Stimulated activated CD4-positive, alpha-beta T cell treated with anti-CD3 and anti-CD28 coated beads, Interleukin-4, amount 100 ng/mL, for 1 hour (primary cell): ENCODE data around the gene RNASE9.
"Not testable (repeated sequence)": the region's sequence is repeated elsewhere in the genome, so short reads cannot be mapped to it uniquely, and the experiment has no call there.

Source experiments
- DNase-seq: peaks from one replicate; pipeline ENCODE4 v3.0.0-alpha.2; 2020

The RNASE9 gene

DNA sequence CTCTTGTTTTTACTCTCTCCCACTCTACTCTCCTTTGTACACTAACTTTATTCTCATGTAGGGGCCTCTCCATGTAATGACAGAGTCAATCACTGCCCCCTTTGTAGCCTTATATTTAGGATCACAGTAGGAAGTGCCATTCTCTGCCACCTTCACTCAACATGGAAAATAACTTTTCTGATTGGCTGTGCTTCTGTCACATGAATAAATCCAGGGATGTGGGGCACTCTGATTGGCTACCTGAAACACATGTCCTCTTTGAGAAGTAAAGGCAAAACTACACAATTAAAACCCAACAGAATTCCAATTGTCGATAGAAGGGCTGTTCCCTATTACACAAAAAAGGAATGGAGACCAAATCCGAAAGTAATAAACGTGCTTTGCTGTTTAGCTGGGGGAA, at the start of gene RNASE9:
TSS of gene RNASE9 (minus strand) at position 87 of the 400 bp plus-strand sequence.
- no peak for DNase-seq

DNA sequence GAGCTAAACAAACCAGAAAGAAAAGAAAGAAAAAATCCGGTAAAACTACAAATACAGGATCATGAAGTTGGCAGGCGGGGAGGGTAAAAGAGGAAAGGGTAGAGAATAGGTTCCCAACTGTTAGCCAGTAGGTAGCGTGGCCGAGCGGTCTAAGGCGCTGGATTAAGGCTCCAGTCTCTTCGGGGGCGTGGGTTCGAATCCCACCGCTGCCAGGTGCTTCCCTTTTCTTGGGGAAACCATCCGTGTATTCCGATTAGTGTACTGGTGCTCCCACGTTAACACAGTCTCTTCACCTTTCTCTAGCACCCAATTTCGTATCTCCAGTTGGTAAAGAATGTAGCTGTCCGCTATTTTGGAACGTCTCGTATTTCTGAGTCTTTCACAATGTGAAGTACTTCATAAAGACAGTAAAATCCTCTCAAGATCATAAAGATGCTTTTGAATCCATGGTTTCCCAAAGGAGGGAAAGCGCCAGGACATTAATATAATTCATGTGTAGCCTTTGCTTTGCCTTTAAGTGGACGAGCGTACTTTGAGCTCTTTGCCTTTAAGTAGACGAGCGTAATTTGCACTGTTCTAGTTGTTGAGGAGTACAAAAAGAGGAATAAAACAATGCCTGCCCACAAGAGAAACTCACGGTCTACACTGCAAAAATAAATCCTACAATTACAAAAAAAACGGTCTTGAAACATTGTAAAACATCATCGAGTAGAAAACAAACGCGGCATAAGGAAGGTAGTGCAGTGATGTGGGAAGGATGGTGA, 49.3 kb upstream of the RNASE9 start:
- peak; percentile 72 for DNase-seq

DNA sequence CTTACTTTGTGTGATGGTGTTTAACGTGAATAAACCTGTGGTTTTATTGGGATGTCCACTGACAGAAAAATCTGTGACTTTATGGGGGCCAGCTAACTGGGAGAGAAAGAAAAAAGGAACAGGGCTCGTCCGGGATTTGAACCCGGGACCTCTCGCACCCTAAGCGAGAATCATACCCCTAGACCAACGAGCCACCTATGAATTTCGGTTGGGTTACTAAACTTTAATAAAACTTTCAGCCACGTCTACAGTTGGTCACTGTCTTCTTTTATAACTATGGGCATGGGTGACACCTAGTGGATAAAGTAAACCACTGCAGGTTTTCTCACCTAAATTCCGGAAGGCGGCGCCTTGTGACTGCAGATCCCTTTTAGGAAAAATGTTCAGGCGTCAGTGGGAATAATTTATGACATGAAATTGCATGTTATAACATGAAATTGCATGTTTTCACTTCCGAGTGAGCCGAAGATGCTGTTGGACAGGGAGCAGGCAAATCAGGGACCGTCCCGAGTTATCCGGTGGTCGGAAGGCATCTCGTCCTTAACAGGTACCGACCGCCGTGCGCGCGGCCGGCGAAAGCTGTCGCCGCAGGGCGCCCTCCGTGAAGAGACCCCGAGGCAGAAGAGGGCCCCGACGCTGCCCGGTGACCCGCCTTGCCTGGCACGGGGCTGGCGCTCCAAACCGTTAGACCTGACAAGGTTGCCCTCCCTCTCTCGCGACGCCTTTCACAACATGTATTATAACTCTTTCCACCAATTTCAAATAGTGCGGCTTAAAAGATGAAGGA, 48.6 kb upstream of the RNASE9 start:
- peak; percentile 39 for DNase-seq

DNA sequence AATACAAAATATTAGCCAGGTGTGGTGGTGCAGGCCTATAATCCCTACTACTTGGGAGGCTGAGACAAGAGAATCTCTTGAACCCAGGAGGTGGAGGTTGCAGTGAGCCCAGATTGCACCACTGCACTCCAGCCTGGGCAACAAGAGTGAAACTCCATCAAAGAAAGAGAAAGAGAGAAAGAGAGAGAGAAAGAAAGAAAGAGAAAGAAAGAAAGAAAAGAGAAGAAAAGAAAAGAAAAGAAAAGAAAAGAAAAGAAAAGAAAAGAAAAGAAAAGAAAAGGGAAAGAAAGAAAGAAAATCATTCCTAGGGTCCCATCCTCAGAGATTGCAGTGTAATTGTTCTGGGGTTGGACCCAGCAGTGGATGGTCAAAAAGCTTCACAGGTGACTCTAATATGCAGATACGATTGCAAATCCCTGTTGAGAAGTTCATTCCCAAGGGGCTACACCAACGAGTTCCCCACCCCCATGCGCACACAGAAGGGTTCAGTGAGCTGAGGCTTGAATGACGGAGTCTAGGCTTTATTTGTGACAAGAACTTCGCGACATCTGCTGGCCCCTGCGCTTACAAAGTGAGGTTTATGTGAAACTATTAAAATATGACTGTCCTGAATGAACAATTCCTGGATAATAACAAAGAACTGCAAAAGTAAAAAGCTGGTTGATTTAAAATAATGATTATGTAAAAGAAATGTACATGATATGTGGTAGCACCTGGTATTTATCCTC, 47.7 kb upstream of the RNASE9 start:
- no peak for DNase-seq

GRCh38 chr14:20607617-20608016, 46.8 kb upstream of the RNASE9 start:
- no peak for DNase-seq

GRCh38 chr14:20606902-20607242, 46.0 kb upstream of the RNASE9 start:
- no peak for DNase-seq

DNA sequence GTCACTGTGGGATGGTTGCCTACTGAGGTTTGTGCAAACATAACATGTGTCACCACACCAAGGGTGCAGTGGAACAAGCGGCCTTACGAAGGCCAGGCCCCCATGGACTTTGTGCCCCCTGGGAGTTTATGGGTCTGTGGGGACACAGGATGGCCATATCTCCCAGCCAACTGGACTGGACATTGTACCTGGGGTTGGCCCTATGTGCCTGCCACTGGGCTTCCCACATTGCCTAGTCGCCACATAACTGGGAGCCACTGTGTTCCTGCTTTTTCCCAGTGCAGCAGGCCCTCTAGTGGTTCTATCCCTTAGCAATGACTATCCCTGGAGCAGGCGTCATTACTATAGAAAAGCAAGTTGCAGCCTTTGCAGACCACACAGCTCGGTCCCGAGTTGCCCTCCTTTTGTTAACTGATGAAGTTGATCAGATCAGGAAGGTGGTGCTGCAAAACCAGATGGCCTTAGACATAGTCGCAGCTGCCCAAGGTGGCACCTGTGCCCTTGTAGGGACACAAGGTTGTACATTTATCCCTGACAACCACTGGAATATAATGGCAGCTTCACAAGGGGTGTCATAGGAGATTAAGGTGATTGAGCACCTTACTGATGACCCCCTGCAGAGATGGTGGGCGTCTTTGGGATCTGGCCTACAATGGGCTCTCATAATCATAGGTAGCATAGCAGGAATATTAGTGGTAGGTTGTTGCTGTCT, 45.5 kb upstream of the RNASE9 start:
- no peak for DNase-seq

DNA sequence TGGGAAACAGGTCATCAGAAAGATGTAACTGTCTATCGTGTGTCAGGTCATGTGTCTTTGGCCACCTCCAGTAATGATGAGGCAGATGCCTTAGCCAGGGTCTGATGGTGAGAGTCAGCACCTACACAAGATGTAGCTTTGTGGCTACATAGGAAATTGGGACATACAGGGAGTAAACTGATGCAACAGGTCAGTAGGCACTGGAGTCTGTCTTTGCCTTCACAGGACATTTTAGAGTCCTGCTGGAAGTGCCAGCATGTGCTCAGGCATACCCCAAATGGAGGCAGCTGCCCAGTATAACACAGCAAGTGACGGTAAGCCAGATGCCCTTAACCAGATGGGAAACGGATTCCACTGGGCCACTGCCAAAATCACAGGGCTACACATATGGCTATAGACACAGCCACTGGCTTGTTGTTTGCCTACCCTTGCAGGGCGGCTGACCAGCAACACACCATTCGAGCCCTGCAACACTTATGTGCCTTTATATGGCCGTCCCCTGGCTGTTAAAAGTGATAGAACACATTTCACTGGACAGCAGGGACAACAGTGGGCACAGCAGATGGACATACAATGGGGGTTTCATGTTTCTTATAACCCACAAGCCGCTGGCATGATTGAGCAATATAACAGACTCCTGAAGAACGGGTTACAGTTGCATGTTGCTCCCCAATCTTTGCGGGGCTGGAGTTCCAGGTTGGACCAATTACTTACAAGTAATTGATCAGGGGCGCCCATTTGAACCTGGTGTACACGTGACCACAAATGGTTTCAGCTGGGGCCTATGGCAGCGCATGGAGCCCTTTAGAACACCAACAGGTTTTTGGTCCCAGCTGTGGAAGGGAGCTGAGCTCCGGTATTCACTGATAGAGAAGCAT, 43.2 kb upstream of the RNASE9 start:
- DNase-seq: no peak

DNA sequence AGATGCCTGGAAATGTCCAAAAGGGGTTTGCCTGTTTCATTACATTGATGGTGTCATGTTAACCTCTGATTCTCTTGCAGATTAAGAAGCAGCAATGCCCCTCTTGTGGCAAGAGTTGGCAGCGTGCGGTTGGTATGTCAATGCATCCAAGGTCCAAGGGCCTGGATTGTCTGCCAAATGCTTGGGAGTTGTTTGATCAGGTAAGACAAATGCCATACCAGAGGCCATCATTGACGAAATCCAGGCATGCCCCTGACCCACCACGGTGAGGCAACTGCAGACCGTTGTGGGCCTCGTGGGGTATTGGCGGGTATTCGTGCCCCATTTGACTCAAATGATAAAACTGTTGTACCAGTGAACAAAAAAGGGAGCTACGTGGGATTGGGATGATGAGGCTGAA, 41.7 kb upstream of the RNASE9 start:
- DNase-seq: no peak

GRCh38 chr14:20601522-20601921, 40.7 kb upstream of the RNASE9 start:
- DNase-seq: no peak

DNA sequence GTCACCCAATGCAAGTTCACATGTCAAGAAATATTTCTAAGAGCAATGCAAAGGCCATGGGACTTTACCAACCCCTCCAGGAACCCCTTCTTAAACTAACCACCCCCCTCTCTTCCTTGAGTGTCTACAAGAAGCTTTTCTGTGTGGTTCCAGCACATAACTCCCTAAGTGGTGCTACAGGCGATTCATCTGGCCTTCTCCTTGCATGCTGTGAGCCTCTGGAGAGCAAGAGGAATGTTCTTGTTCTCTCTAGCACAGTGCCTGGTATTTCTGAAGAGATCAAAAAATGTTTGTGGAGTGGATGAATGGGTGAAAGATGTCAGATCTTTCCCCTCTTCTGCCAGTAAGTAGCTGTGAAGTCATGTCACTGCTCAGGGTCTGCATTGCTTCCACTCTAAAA, 36.3 kb upstream of the RNASE9 start:
- DNase-seq: no peak

DNA sequence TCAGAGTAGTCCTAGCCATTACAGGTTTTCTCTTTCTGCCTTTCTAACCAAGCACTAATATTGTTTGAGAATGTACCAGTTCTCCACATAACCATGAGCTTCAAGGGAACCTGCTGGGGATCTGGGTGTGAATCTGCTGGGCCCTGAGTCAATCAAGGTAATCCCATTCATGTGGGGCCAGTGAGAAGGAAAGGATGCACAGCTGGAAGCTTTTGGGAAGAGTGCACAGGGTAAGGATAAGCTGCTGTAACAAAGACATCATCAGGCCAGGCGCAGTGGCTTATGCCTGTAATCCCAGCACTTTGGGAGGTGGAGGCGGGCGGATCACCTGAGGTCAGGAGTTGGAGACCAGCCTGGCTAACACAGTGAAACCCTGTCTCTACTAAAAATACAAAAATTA, 34.9 kb upstream of the RNASE9 start:
- not testable (repeated sequence) for DNase-seq

DNA sequence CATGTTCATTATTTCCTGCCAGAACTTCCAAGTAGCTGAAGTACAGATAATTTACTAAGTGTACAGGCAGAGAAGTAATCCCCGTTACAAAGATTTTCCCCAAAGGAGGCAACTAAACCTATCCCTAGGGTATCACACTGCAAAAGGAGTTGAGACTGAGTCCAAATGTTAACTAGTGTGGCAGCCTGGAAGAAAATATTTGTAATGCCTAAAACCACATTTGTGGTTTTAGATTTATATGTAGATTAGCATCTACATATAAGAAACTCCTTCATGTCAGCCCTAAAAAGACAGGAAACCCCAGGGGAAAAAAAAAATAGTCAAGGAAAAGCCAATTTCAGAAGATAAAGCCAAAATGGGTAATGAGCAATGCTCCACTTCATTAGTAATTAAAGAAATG, 31.7 kb upstream of the RNASE9 start:
- DNase-seq: no peak

GRCh38 chr14:20591235-20591634, 30.4 kb upstream of the RNASE9 start, which contains the start of gene RNASE12:
Gene RNASE12, minus strand, starts transcription at chr14:20591376. Its CDS starts 653 bp downstream, at chr14:20590723.
- DNase-seq: no peak

DNA sequence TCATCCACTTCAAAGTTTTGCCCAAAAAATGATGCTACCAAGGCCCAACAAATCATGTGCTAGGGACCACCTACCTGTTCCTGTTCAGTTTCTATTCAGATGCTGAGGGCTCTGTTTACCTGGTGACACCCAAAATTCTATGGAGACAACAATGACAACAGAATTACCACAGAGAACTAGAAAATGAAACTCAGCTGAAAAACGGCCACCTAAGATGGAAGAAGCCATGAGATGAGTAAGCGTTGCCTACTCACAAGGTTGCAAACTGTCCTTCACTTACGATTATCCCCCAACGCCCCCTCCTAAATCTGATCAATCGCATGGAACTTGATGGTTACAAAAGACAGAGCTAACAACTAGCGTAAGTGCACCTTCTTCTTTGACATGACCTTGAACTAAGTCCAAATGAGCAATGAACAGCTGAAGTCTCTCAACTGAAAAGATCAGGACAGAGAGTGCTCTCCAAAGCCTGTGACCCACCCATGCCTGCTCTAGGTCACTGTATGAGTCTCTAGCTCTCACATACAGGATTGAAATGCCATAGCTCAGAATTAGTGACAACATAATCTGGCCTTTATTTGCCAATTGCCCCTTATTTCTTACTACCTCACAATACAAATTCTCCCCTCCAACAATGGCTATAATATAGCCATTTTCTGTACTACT, 26.8 kb upstream of the RNASE9 start, which contains the start of gene RNASE11:
TSS of gene RNASE11 (minus strand) at position 513 of the 666 bp plus-strand sequence.
- DNase-seq: no peak

GRCh38 chr14:20583908-20584307, 23.1 kb upstream of the RNASE9 start:
- DNase-seq: no peak

DNA sequence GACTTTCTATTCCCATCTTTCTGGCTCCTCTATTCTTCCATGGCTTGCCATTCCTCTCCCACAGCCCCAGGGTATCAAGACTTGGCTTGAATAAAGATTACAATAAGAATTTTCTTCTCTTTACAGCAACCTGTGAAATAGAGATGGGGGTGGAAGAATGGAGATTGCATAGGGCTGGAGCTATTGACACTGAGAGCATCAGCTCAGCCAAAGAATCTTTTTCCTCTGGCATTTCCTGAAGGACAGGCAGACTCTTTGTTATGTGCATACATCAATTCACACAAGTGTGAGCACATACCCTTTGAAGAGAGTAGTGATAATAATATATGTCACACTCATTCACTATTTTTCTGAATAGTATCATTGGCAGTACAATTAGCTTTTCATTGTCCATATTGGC, 22.3 kb upstream of the RNASE9 start:
- DNase-seq: no peak

GRCh38 chr14:20580242-20580641, 19.4 kb upstream of the RNASE9 start:
- no peak for DNase-seq

GRCh38 chr14:20578784-20579502, 18.1 kb upstream of the RNASE9 start:
- DNase-seq: no peak

GRCh38 chr14:20578325-20578724, 17.5 kb upstream of the RNASE9 start:
- DNase-seq: no peak
